ENCODE measurements around the gene GABRB2. TPM values are rescaled to one million over a fixed set of nuclear protein-coding genes. Genes with fewer than 3 reads are reported as not detected.

GABRB2 gene
- total RNA-seq, 2 experiments from 2014 or later, result not detected

GRCh38 chr5:161460741-161461140 is 85.8 kb downstream of the GABRB2 start:
- Mint-ChIP-seq H3K4me1 (ENCODE audit: low read depth) (no peaks in the 10 kb centered on the region), H3K9me3 (no peaks in the 10 kb centered on the region), H3K4me3 (no peak overlapping the region), H3K36me3 (no peaks in the 10 kb centered on the region), H3K27ac (no peak overlapping the region), H3K27me3 (no peaks in the 10 kb centered on the region)
- ChIA-PET CTCF (no interaction called here), POLR2A (no interaction called here)
- no peak for DNase-seq
- intact Hi-C loops (cut with micrococcal nuclease), result no loop called here

- ChIA-PET CTCF (interaction anchor here (0.6 kb wide), 2 partner anchors 1217 to 1242 kb away, joined by 3 read pairs; no protein-coding TSS in a partner anchor), POLR2A (no interaction called here)
- no peak for DNase-seq
- Mint-ChIP-seq H3K4me1 (ENCODE audit: low read depth) (no peaks in the 10 kb centered on the region), H3K36me3 (no peaks in the 10 kb centered on the region), H3K4me3 (no peak overlapping the region), H3K27me3 (no peaks in the 10 kb centered on the region), H3K9me3 (peaks cover 2% of the 10 kb centered on the region), H3K27ac (no peak overlapping the region)
- intact Hi-C loops (cut with micrococcal nuclease), result no loop called here
Observed at GRCh38 chr5:161446655-161447054, 99.9 kb downstream of the GABRB2 start.

GRCh38 chr5:161442471-161442870 is 104.1 kb downstream of the GABRB2 start:
- Mint-ChIP-seq H3K27ac (no peak overlapping the region), H3K9me3 (peaks cover 5% of the 10 kb centered on the region), H3K36me3 (no peaks in the 10 kb centered on the region), H3K4me1 (ENCODE audit: low read depth) (no peaks in the 10 kb centered on the region), H3K4me3 (no peak overlapping the region), H3K27me3 (no peaks in the 10 kb centered on the region)
- intact Hi-C loops (cut with micrococcal nuclease), result no loop called here
- ChIA-PET CTCF (no interaction called here), POLR2A (no interaction called here)
- no peak for DNase-seq

GRCh38 chr5:161432798-161433197 is 113.7 kb downstream of the GABRB2 start:
- no peak overlapping the region for H3K4me3 Mint-ChIP-seq
- no peaks in the 10 kb centered on the region for H3K27me3 Mint-ChIP-seq
- H3K4me1 Mint-ChIP-seq (ENCODE audit: low read depth), result no peaks in the 10 kb centered on the region
- no peaks in the 10 kb centered on the region for H3K9me3 Mint-ChIP-seq
- DNase-seq, result no peak
- CTCF ChIA-PET, result no interaction called here
- no peaks in the 10 kb centered on the region for H3K36me3 Mint-ChIP-seq
- POLR2A ChIA-PET, result no interaction called here
- intact Hi-C loops (cut with micrococcal nuclease), result no loop called here
- no peak overlapping the region for H3K27ac Mint-ChIP-seq

- H3K36me3 Mint-ChIP-seq, result no peaks in the 10 kb centered on the region
- no peaks in the 10 kb centered on the region for H3K4me1 Mint-ChIP-seq (ENCODE audit: low read depth)
- DNase-seq, result no peak
- no peak overlapping the region for H3K27ac Mint-ChIP-seq
- ChIA-PET POLR2A (no interaction called here), CTCF (no interaction called here)
- intact Hi-C loops (cut with micrococcal nuclease), result no loop called here
- H3K9me3 Mint-ChIP-seq, result no peaks in the 10 kb centered on the region
- H3K4me3 Mint-ChIP-seq, result no peak overlapping the region
- H3K27me3 Mint-ChIP-seq, result no peaks in the 10 kb centered on the region
Observed at GRCh38 chr5:161431963-161432362, 114.6 kb downstream of the GABRB2 start.

- intact Hi-C loops (cut with micrococcal nuclease), result no loop called here
- no peak overlapping the region for H3K4me3 Mint-ChIP-seq
- no peaks in the 10 kb centered on the region for H3K4me1 Mint-ChIP-seq (ENCODE audit: low read depth)
- DNase-seq, result no peak
- POLR2A ChIA-PET, result no interaction called here
- CTCF ChIA-PET, result no interaction called here
- no peaks in the 10 kb centered on the region for H3K27me3 Mint-ChIP-seq
- H3K27ac Mint-ChIP-seq, result no peak overlapping the region
- H3K9me3 Mint-ChIP-seq, result peaks cover 3% of the 10 kb centered on the region
- no peaks in the 10 kb centered on the region for H3K36me3 Mint-ChIP-seq
Observed at GRCh38 chr5:161421067-161421466, 125.5 kb downstream of the GABRB2 start.

- Mint-ChIP-seq H3K27me3 (no peaks in the 10 kb centered on the region), H3K9me3 (peaks cover 3% of the 10 kb centered on the region), H3K36me3 (no peaks in the 10 kb centered on the region), H3K27ac (no peak overlapping the region), H3K4me1 (ENCODE audit: low read depth) (no peaks in the 10 kb centered on the region), H3K4me3 (no peak overlapping the region)
- intact Hi-C loops (cut with micrococcal nuclease), result no loop called here
- no peak for DNase-seq
- ChIA-PET POLR2A (no interaction called here), CTCF (no interaction called here)
Observed at GRCh38 chr5:161420521-161420920, 126.0 kb downstream of the GABRB2 start.

GRCh38 chr5:161414896-161415295 is 131.6 kb downstream of the GABRB2 start:
- CTCF ChIA-PET, result no interaction called here
- Mint-ChIP-seq H3K4me1 (ENCODE audit: low read depth) (no peaks in the 10 kb centered on the region), H3K9me3 (no peaks in the 10 kb centered on the region), H3K4me3 (no peak overlapping the region), H3K27me3 (no peaks in the 10 kb centered on the region), H3K27ac (no peak overlapping the region), H3K36me3 (no peaks in the 10 kb centered on the region)
- no peak for DNase-seq
- POLR2A ChIA-PET, result no interaction called here
- intact Hi-C loops (cut with micrococcal nuclease), result no loop called here

- DNase-seq, result no peak
- Mint-ChIP-seq H3K4me3 (no peak overlapping the region), H3K36me3 (no peaks in the 10 kb centered on the region), H3K27ac (no peak overlapping the region), H3K4me1 (ENCODE audit: low read depth) (no peaks in the 10 kb centered on the region), H3K27me3 (no peaks in the 10 kb centered on the region), H3K9me3 (no peaks in the 10 kb centered on the region)
- intact Hi-C loops (cut with micrococcal nuclease), result no loop called here
- POLR2A ChIA-PET, result no interaction called here
- CTCF ChIA-PET, result no interaction called here
Observed at GRCh38 chr5:161414037-161414436, 132.5 kb downstream of the GABRB2 start.

- Mint-ChIP-seq H3K27ac (no peak overlapping the region), H3K9me3 (no peaks in the 10 kb centered on the region), H3K4me1 (ENCODE audit: low read depth) (no peaks in the 10 kb centered on the region), H3K27me3 (no peaks in the 10 kb centered on the region), H3K36me3 (no peaks in the 10 kb centered on the region), H3K4me3 (no peak overlapping the region)
- ChIA-PET POLR2A (no interaction called here), CTCF (no interaction called here)
- DNase-seq, result no peak
- intact Hi-C loops (cut with micrococcal nuclease), result no loop called here
Observed at GRCh38 chr5:161412792-161413191, 133.7 kb downstream of the GABRB2 start.

GRCh38 chr5:161411156-161411555 is 135.4 kb downstream of the GABRB2 start:
- no peak overlapping the region for H3K4me3 Mint-ChIP-seq
- POLR2A ChIA-PET, result no interaction called here
- H3K9me3 Mint-ChIP-seq, result no peaks in the 10 kb centered on the region
- intact Hi-C loops (cut with micrococcal nuclease), result no loop called here
- DNase-seq, result no peak
- CTCF ChIA-PET, result no interaction called here
- no peak overlapping the region for H3K27ac Mint-ChIP-seq
- H3K36me3 Mint-ChIP-seq, result no peaks in the 10 kb centered on the region
- no peaks in the 10 kb centered on the region for H3K4me1 Mint-ChIP-seq (ENCODE audit: low read depth)
- H3K27me3 Mint-ChIP-seq, result no peaks in the 10 kb centered on the region

- no peaks in the 10 kb centered on the region for H3K9me3 Mint-ChIP-seq
- no peaks in the 10 kb centered on the region for H3K36me3 Mint-ChIP-seq
- no peaks in the 10 kb centered on the region for H3K27me3 Mint-ChIP-seq
- no peak overlapping the region for H3K27ac Mint-ChIP-seq
- ChIA-PET POLR2A (no interaction called here), CTCF (no interaction called here)
- H3K4me3 Mint-ChIP-seq, result no peak overlapping the region
- H3K4me1 Mint-ChIP-seq (ENCODE audit: low read depth), result no peaks in the 10 kb centered on the region
- intact Hi-C loops (cut with micrococcal nuclease), result no loop called here
- DNase-seq, result no peak
Observed at GRCh38 chr5:161410640-161411039, 135.9 kb downstream of the GABRB2 start.

- H3K27me3 Mint-ChIP-seq, result no peaks in the 10 kb centered on the region
- no peak for DNase-seq
- CTCF ChIA-PET, result no interaction called here
- no peak overlapping the region for H3K27ac Mint-ChIP-seq
- intact Hi-C loops (cut with micrococcal nuclease), result no loop called here
- H3K9me3 Mint-ChIP-seq, result no peaks in the 10 kb centered on the region
- no peaks in the 10 kb centered on the region for H3K36me3 Mint-ChIP-seq
- POLR2A ChIA-PET, result no interaction called here
- H3K4me1 Mint-ChIP-seq (ENCODE audit: low read depth), result no peaks in the 10 kb centered on the region
- H3K4me3 Mint-ChIP-seq, result no peak overlapping the region
Observed at GRCh38 chr5:161409471-161409870, 137.1 kb downstream of the GABRB2 start.

- no peak for DNase-seq
- Mint-ChIP-seq H3K4me3 (no peak overlapping the region), H3K27ac (no peak overlapping the region), H3K4me1 (ENCODE audit: low read depth) (no peaks in the 10 kb centered on the region), H3K27me3 (no peaks in the 10 kb centered on the region), H3K36me3 (no peaks in the 10 kb centered on the region), H3K9me3 (no peaks in the 10 kb centered on the region)
- POLR2A ChIA-PET, result no interaction called here
- CTCF ChIA-PET, result no interaction called here
- intact Hi-C loops (cut with micrococcal nuclease), result no loop called here
Observed at GRCh38 chr5:161406880-161407279, 139.6 kb downstream of the GABRB2 start.
